ENCODE measurements around the gene AP3B1. TPM values are rescaled to one million over a fixed set of nuclear protein-coding genes. Genes with fewer than 3 reads are reported as not detected.

AP3B1 gene
- total and polyA plus RNA-seq, 2 donors (not counting 1 experiment from before 2014, with no cell fraction given), result 50.5 to 66.9 TPM

DNA sequence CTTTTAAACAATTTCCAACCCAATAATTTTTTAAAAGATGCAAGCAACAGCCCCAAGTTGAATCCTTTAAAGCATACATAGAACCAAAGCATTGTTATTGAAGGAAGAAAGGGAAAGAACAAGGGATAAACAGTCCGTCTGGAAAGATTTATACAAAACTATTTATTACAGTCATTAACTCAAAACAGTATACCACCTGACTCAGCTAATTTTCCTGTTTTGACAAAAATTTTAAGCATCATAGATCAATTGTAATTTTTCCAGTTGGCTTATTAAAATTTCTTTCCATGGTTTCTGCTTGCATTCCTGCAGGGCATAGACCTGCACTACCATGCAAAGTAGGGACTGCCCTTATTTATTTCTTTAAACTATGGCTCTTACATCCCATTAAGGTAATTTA is 29.9 kb downstream of the AP3B1 start:
- TF ChIP-seq, protein P1, sequence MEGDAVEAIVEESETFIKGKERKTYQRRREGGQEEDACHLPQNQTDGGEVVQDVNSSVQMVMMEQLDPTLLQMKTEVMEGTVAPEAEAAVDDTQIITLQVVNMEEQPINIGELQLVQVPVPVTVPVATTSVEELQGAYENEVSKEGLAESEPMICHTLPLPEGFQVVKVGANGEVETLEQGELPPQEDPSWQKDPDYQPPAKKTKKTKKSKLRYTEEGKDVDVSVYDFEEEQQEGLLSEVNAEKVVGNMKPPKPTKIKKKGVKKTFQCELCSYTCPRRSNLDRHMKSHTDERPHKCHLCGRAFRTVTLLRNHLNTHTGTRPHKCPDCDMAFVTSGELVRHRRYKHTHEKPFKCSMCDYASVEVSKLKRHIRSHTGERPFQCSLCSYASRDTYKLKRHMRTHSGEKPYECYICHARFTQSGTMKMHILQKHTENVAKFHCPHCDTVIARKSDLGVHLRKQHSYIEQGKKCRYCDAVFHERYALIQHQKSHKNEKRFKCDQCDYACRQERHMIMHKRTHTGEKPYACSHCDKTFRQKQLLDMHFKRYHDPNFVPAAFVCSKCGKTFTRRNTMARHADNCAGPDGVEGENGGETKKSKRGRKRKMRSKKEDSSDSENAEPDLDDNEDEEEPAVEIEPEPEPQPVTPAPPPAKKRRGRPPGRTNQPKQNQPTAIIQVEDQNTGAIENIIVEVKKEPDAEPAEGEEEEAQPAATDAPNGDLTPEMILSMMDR (conservative IDR thresholded peaks at IDR 0.05 in 1 of 2, IDR thresholded peaks at IDR 0.05 in 1 of 2; ENCODE audit: low read depth in 1 of 2, low read length in 2 of 2), result no peak
- no peak for TF ChIP-seq EZH2 (IDR thresholded peaks at IDR 0.05; ENCODE audit: low read length, missing control alignments)
- no peak overlapping the region for H2AFZ ChIP-seq (ENCODE audit: low read length)
- H3K4me1 ChIP-seq (ENCODE audit: control insufficient read depth, extremely low read depth, insufficient read depth, low read length), result no peaks in the 10 kb centered on the region
- H4K20me1 ChIP-seq (ENCODE audit: control insufficient read depth, extremely low read depth, insufficient read depth, low read length), result no peaks in the 10 kb centered on the region
- H3K36me3 ChIP-seq (ENCODE audit: control insufficient read depth, insufficient read depth, low read length), result no peaks in the 10 kb centered on the region
- no peak overlapping the region for H3K9ac ChIP-seq (ENCODE audit: insufficient read depth, low read length)
- no peak for DNase-seq (ENCODE audit: low read depth in 2 of 2)
- H3K27ac ChIP-seq (ENCODE audit: insufficient read depth, low read length), result no peak overlapping the region
- no peaks in the 10 kb centered on the region for H3K79me2 ChIP-seq (ENCODE audit: control insufficient read depth, insufficient read depth, low read length)
- no peak overlapping the region for H3K4me3 ChIP-seq (replicated peaks in 1 of 4; ENCODE audit: control extremely low read depth in 1 of 4, insufficient read depth in 1 of 4, low read depth in 3 of 4, low read length in 4 of 4)
- H3K9me3 ChIP-seq (ENCODE audit: control insufficient read depth, insufficient read depth, low read depth, low read length), result no peaks in the 10 kb centered on the region
- no peak overlapping the region for H3K4me2 ChIP-seq (ENCODE audit: extremely low read depth, insufficient read depth, low read length)
- no peaks in the 10 kb centered on the region for H3K27me3 ChIP-seq (ENCODE audit: control insufficient read depth, insufficient read depth, low read length)

DNA sequence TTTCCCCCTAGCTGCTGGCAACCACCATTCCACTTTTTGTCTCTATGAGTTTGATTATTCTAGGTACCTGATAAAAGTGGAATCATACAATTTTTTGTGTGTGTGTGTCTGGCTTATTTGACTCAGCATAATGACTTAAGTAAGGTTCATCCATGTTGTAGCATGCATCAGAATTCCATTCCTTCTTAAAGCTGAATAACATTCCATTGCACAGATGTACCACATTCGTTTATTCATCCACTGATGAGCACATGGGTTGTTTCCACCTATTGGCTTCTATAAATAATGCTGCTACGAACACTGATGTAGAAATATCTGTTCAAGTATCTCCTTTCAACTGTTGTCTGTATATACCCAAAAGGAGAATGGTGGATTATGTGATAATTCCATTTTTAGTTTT is 33.7 kb downstream of the AP3B1 start:
- no peaks in the 10 kb centered on the region for H4K20me1 ChIP-seq (ENCODE audit: control insufficient read depth, extremely low read depth, insufficient read depth, low read length)
- no peaks in the 10 kb centered on the region for H3K27me3 ChIP-seq (ENCODE audit: control insufficient read depth, insufficient read depth, low read length)
- H3K27ac ChIP-seq (ENCODE audit: insufficient read depth, low read length), result no peak overlapping the region
- H3K9me3 ChIP-seq (ENCODE audit: control insufficient read depth, insufficient read depth, low read depth, low read length), result no peaks in the 10 kb centered on the region
- H3K36me3 ChIP-seq (ENCODE audit: control insufficient read depth, insufficient read depth, low read length), result no peaks in the 10 kb centered on the region
- DNase-seq (ENCODE audit: low read depth in 2 of 2), result peak in 1 of 2 donors; percentile 10
- no peak overlapping the region for H3K4me3 ChIP-seq (replicated peaks in 1 of 4; ENCODE audit: control extremely low read depth in 1 of 4, insufficient read depth in 1 of 4, low read depth in 3 of 4, low read length in 4 of 4)
- H3K9ac ChIP-seq (ENCODE audit: insufficient read depth, low read length), result no peak overlapping the region
- H3K4me2 ChIP-seq (ENCODE audit: extremely low read depth, insufficient read depth, low read length), result no peak overlapping the region
- no peaks in the 10 kb centered on the region for H3K79me2 ChIP-seq (ENCODE audit: control insufficient read depth, insufficient read depth, low read length)
- no peak for TF ChIP-seq EZH2 (IDR thresholded peaks at IDR 0.05; ENCODE audit: low read length, missing control alignments)
- TF ChIP-seq, protein P1 (conservative IDR thresholded peaks at IDR 0.05 in 1 of 2, IDR thresholded peaks at IDR 0.05 in 1 of 2; ENCODE audit: low read depth in 1 of 2, low read length in 2 of 2), result no peak
- H2AFZ ChIP-seq (ENCODE audit: low read length), result no peak overlapping the region
- no peaks in the 10 kb centered on the region for H3K4me1 ChIP-seq (ENCODE audit: control insufficient read depth, extremely low read depth, insufficient read depth, low read length)

DNA sequence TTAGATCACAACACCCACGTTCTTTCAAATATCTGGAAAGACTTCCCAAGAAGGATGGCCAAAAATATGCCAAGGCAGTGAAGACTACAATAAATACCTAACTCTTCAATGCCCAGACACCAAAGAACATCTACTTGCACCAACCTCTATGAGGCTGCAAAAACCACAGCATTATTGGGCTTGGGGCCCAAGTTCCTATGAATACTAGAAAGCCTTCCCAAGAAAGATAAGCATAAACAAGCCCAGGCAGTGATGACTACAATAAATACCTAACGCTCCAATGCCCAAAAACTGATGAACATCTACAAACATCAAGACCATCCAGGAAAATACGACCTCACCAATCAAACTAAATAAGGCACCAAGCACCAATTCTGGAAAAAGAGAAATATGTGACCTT is 41.3 kb downstream of the AP3B1 start:
- Histone ChIP-seq H3K36me3 (ENCODE audit: control insufficient read depth, insufficient read depth, low read length) (no peaks in the 10 kb centered on the region), H3K27ac (ENCODE audit: insufficient read depth, low read length) (no peak overlapping the region), H3K79me2 (ENCODE audit: control insufficient read depth, insufficient read depth, low read length) (peaks cover 2% of the 10 kb centered on the region), H3K27me3 (ENCODE audit: control insufficient read depth, insufficient read depth, low read length) (no peaks in the 10 kb centered on the region), H2AFZ (ENCODE audit: low read length) (no peak overlapping the region), H3K9me3 (ENCODE audit: control insufficient read depth, insufficient read depth, low read depth, low read length) (no peaks in the 10 kb centered on the region), H3K4me1 (ENCODE audit: control insufficient read depth, extremely low read depth, insufficient read depth, low read length) (no peaks in the 10 kb centered on the region), H3K9ac (ENCODE audit: insufficient read depth, low read length) (no peak overlapping the region), H3K4me3 (replicated peaks in 1 of 4; ENCODE audit: control extremely low read depth in 1 of 4, insufficient read depth in 1 of 4, low read depth in 3 of 4, low read length in 4 of 4) (no peak overlapping the region), H3K4me2 (ENCODE audit: extremely low read depth, insufficient read depth, low read length) (no peak overlapping the region), H4K20me1 (ENCODE audit: control insufficient read depth, extremely low read depth, insufficient read depth, low read length) (no peaks in the 10 kb centered on the region)
- TF ChIP-seq EZH2 (IDR thresholded peaks at IDR 0.05; ENCODE audit: low read length, missing control alignments), result no peak
- TF ChIP-seq, protein P1 (conservative IDR thresholded peaks at IDR 0.05 in 1 of 2, IDR thresholded peaks at IDR 0.05 in 1 of 2; ENCODE audit: low read depth in 1 of 2, low read length in 2 of 2), result no peak
- peak in 1 of 2 donors; percentile 74 for DNase-seq (ENCODE audit: low read depth in 2 of 2)

All from fibroblast of lung (primary cell).